Fibroblast of lung (primary cell): ENCODE data around the gene KCNT2. TPM values are rescaled to one million over a fixed set of nuclear protein-coding genes. Genes with fewer than 3 reads are reported as not detected.

Source experiments
- DNase-seq, 2 donors: peaks; one replicate each; pipeline versions ENCODE4 v3.0.0 to v3.0.0-alpha.2; 2010; ENCODE audit warnings: low read depth in 2 of 2
- H2AFZ ChIP-seq: 2 replicates; pipeline ENCODE4 v1.5.1; 2012; ENCODE audit warnings: low read length, control low read depth, inconsistent platforms
- H3K27ac ChIP-seq: 2 replicates; pipeline ENCODE4 v1.5.1; 2011; ENCODE audit warnings: low read length, control low read depth; ENCODE audit not compliant: insufficient read depth
- H3K27me3 ChIP-seq: 2 replicates; pipeline ENCODE4 v1.5.1; 2011; ENCODE audit warnings: mild to moderate bottlenecking, low read length; ENCODE audit not compliant: control insufficient read depth, insufficient read depth
- H3K36me3 ChIP-seq: 2 replicates; pipeline ENCODE4 v1.5.1; 2011; ENCODE audit warnings: low read length; ENCODE audit not compliant: control insufficient read depth, insufficient read depth
- H3K4me1 ChIP-seq: 2 replicates; pipeline ENCODE4 v1.5.1; 2011; ENCODE audit warnings: low read length; ENCODE audit not compliant: control insufficient read depth, insufficient read depth; ENCODE audit errors: extremely low read depth
- H3K4me2 ChIP-seq: 2 replicates; pipeline ENCODE4 v1.5.1; 2011; ENCODE audit warnings: low read length, control low read depth; ENCODE audit not compliant: insufficient read depth; ENCODE audit errors: extremely low read depth
- H3K4me3 ChIP-seq, 4 experiments: fragments of 200-600 bp in 1 of 4; sonication (generic) in 1 of 4; replicated peaks in 1 of 4; 2 replicates each; pipeline ENCODE4 v1.5.1; 2011 to 2016; ENCODE audit warnings: low read length in 4 of 4, low read depth in 3 of 4, mild to moderate bottlenecking in 3 of 4, control low read depth in 2 of 4, inconsistent platforms in 1 of 4, mixed read lengths in 1 of 4; ENCODE audit not compliant: insufficient read depth in 1 of 4; ENCODE audit errors: control extremely low read depth in 1 of 4
- H3K79me2 ChIP-seq: 2 replicates; pipeline ENCODE4 v1.5.1; 2012; ENCODE audit warnings: mild to moderate bottlenecking, low read length, inconsistent platforms; ENCODE audit not compliant: control insufficient read depth, insufficient read depth
- H3K9ac ChIP-seq: 2 replicates; pipeline ENCODE4 v1.5.1; 2011; ENCODE audit warnings: mild to moderate bottlenecking, low read length, control low read depth; ENCODE audit not compliant: insufficient read depth
- H3K9me3 ChIP-seq: 2 replicates; pipeline ENCODE4 v1.5.1; 2012; ENCODE audit warnings: low read depth, low read length; ENCODE audit not compliant: control insufficient read depth, insufficient read depth
- H4K20me1 ChIP-seq: 2 replicates; pipeline ENCODE4 v1.5.1; 2011; ENCODE audit warnings: low read length; ENCODE audit not compliant: control insufficient read depth, insufficient read depth; ENCODE audit errors: extremely low read depth
- CTCF ChIP-seq, 2 donors: IDR thresholded peaks in 1 of 2; conservative IDR thresholded peaks in 1 of 2; 1 replicate in 1 of 2; 2 replicates in 1 of 2; pipeline ENCODE4 v1.5.1; 2011 to 2012; ENCODE audit warnings: low read length in 2 of 2, control low read depth in 1 of 2, inconsistent platforms in 1 of 2, low read depth in 1 of 2, mild to moderate bottlenecking in 1 of 2
- EZH2 ChIP-seq: IDR thresholded peaks from 2 replicates; pipeline ENCODE4 v1.5.1; 2012; ENCODE audit warnings: low read length, control low read depth, mild to moderate bottlenecking; ENCODE audit errors: missing control alignments
- polyA plus RNA-seq, 2 donors: library from polyadenylated mRNA; depleted of rRNA in 1 of 2; stranded (reverse) in 1 of 2; unstranded in 1 of 2; fragments of >200 nt; gene quantifications; 2 replicates each; pipeline ENCODE4 v1.2.1, GENCODE V29; 2011 to 2012; ENCODE audit warnings: missing spikeins in 1 of 2
- total RNA-seq: library from RNA; depleted of rRNA; stranded (reverse); fragments of >200 nt; gene quantifications from 2 replicates; pipeline ENCODE4 v1.2.1, GENCODE V29; 2014

The KCNT2 gene
- total and polyA plus RNA-seq, 2 donors (not counting 1 experiment from before 2014, with no cell fraction given), result 0.96 to 8.1 TPM

- no peaks in the 10 kb centered on the region for H3K79me2 ChIP-seq
- peak; percentile 97 to 98 for DNase-seq
- H3K9ac ChIP-seq, result no peak overlapping the region
- no peaks in the 10 kb centered on the region for H4K20me1 ChIP-seq
- TF ChIP-seq EZH2 (no peak), CTCF (conservative IDR thresholded peaks at IDR 0.05 in 1 of 2, IDR thresholded peaks at IDR 0.05 in 1 of 2; ENCODE audit: low read depth in 1 of 2, low read length in 2 of 2) (no peak)
- no peaks in the 10 kb centered on the region for H3K9me3 ChIP-seq
- peaks cover 12% of the 10 kb centered on the region for H3K4me1 ChIP-seq
- H2AFZ ChIP-seq, result no peak overlapping the region
- peak overlapping the region; percentile 28 for H3K4me2 ChIP-seq
- H3K4me3 ChIP-seq, result no peak overlapping the region
- no peaks in the 10 kb centered on the region for H3K27me3 ChIP-seq
- no peaks in the 10 kb centered on the region for H3K36me3 ChIP-seq
- H3K27ac ChIP-seq, result peak overlapping the region; percentile 68
Measured at GRCh38 chr1:196180847-196181593, 427.2 kb downstream of the KCNT2 start.

GRCh38 chr1:196178083-196178635, 430.1 kb downstream of the KCNT2 start:
- peak; percentile 41 to 73 for DNase-seq
- Histone ChIP-seq H3K4me3 (no peak overlapping the region), H3K9ac (no peak overlapping the region), H2AFZ (no peak overlapping the region), H3K9me3 (no peaks in the 10 kb centered on the region), H3K27me3 (no peaks in the 10 kb centered on the region), H3K79me2 (no peaks in the 10 kb centered on the region), H3K4me2 (no peak overlapping the region), H4K20me1 (no peaks in the 10 kb centered on the region), H3K4me1 (peaks cover 12% of the 10 kb centered on the region), H3K36me3 (no peaks in the 10 kb centered on the region), H3K27ac (no peak overlapping the region)
- TF ChIP-seq EZH2, result no peak
- no peak for TF ChIP-seq CTCF (conservative IDR thresholded peaks at IDR 0.05 in 1 of 2, IDR thresholded peaks at IDR 0.05 in 1 of 2; ENCODE audit: low read depth in 1 of 2, low read length in 2 of 2)

Other genes starting within 250 kb of the KCNT2 start
- gene CFH, start 43.6 kb upstream of the KCNT2 start, total RNA-seq, result 146 and 237 TPM in 2 replicates
- gene CFH, start 43.6 kb upstream of the KCNT2 start, polyA plus RNA-seq, result 83.0 and 108 TPM in 2 replicates
- 0.17 and 0.26 TPM in 2 replicates for gene CFHR3, start 166.4 kb upstream of the KCNT2 start, total RNA-seq
- gene CFHR3, start 166.4 kb upstream of the KCNT2 start, polyA plus RNA-seq, result not detected in 2 replicates
- gene CFHR1, start 211.3 kb upstream of the KCNT2 start, total RNA-seq, result under 0.01 and 0.50 TPM in 2 replicates
- 0.12 and 0.20 TPM in 2 replicates for gene CFHR1, start 211.3 kb upstream of the KCNT2 start, polyA plus RNA-seq